Osteocyte (in vitro differentiated cells): Measurements from ENCODE around the gene BTK. TPM values are rescaled to one million over a fixed set of nuclear protein-coding genes. Genes with fewer than 3 reads are reported as not detected.

ENCODE experiments used
- DNase-seq: peaks from one replicate; pipeline ENCODE4 v3.0.0; 2021; ENCODE audit warnings: mixed read lengths; ENCODE audit not compliant: unreplicated experiment; ENCODE audit errors: extremely low spot score
- H3K27ac Mint-ChIP-seq: one replicate; pipeline ENCODE4 v1.8.0; 2021; ENCODE audit warnings: mild to moderate bottlenecking, mixed read lengths; ENCODE audit not compliant: unreplicated experiment
- H3K27me3 Mint-ChIP-seq: one replicate; pipeline ENCODE4 v1.8.0; 2021; ENCODE audit warnings: mixed read lengths; ENCODE audit not compliant: unreplicated experiment
- H3K36me3 Mint-ChIP-seq: one replicate; pipeline ENCODE4 v1.8.0; 2021; ENCODE audit warnings: mixed read lengths; ENCODE audit not compliant: unreplicated experiment
- H3K4me1 Mint-ChIP-seq: one replicate; pipeline ENCODE4 v1.8.0; 2021; ENCODE audit warnings: mixed read lengths; ENCODE audit not compliant: unreplicated experiment
- H3K4me3 Mint-ChIP-seq: one replicate; pipeline ENCODE4 v1.8.0; 2021; ENCODE audit warnings: mild to moderate bottlenecking, moderate library complexity, mixed read lengths; ENCODE audit not compliant: unreplicated experiment
- H3K9me3 Mint-ChIP-seq: one replicate; pipeline ENCODE4 v1.8.0; 2021; ENCODE audit warnings: mixed read lengths; ENCODE audit not compliant: unreplicated experiment
- CTCF ChIP-seq: fragments of 200-600 bp; sonication (generic); IDR thresholded peaks from 2 replicates; pipeline ENCODE4 v1.5.0; 2021; ENCODE audit warnings: antibody characterized with exemption, mild to moderate bottlenecking, moderate library complexity
- long read RNA-seq: library from polyadenylated mRNA; unstranded; transcript quantifications from one replicate; pipeline ENCODE4 v2.0.0, GENCODE V29; 2021
- total RNA-seq: library from RNA; stranded (reverse); gene quantifications from 2 replicates; pipeline ENCODE4 v1.2.1, GENCODE V29; 2021

The BTK gene
- not detected in 2 replicates for total RNA-seq
- long read RNA-seq, result 0 reads

GRCh38 chrX:101385795-101386541 is at the start of gene BTK:
Gene BTK (minus strand): TSS chrX:101386191. CDS start chrX:101375284, 10,907 bp downstream.
- Mint-ChIP-seq H3K27me3 (no peaks in the 10 kb centered on the region), H3K36me3 (no peaks in the 10 kb centered on the region), H3K4me3 (no peak within 1 kb of the TSS), H3K4me1 (no peaks in the 10 kb centered on the region), H3K27ac (no peak within 1 kb of the TSS), H3K9me3 (no peaks in the 10 kb centered on the region)
- DNase-seq, result no peak
- no peak for TF ChIP-seq CTCF

- Mint-ChIP-seq H3K27ac (peak overlapping the region; percentile 59), H3K9me3 (peaks cover 12% of the 10 kb centered on the region), H3K27me3 (no peaks in the 10 kb centered on the region), H3K4me1 (peaks cover 15% of the 10 kb centered on the region), H3K4me3 (no peak overlapping the region), H3K36me3 (peaks cover 23% of the 10 kb centered on the region)
- no peak for DNase-seq
- no peak for TF ChIP-seq CTCF
Measured at GRCh38 chrX:101430457-101431078, 44.6 kb upstream of the BTK start.

DNA sequence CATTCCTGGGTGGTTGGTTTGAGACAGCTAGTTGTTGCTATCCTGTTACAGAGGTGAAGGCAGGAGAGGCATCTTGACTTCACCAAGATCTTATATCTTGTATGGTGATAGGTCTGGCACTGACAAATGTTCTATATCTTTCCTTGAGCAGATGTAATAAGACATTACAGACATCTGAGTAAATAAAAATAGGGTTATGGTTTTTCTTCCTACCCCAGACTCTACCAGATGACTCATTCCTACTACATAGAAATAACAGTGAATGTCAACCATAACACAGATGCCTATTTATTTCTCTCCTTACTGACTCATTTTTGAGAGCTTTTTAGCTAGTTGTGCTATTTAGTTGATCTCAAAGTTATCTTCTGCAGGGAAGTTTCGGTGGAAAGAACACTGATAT is 43.9 kb upstream of the BTK start:
- peaks cover 26% of the 10 kb centered on the region for H3K36me3 Mint-ChIP-seq
- TF ChIP-seq CTCF, result no peak
- peaks cover 14% of the 10 kb centered on the region for H3K9me3 Mint-ChIP-seq
- H3K27ac Mint-ChIP-seq, result peak overlapping the region; percentile 59
- no peaks in the 10 kb centered on the region for H3K27me3 Mint-ChIP-seq
- no peak for DNase-seq
- no peak overlapping the region for H3K4me3 Mint-ChIP-seq
- peaks cover 15% of the 10 kb centered on the region for H3K4me1 Mint-ChIP-seq

GRCh38 chrX:101427954-101428353 is 42.0 kb upstream of the BTK start:
- H3K27ac Mint-ChIP-seq, result no peak overlapping the region
- H3K27me3 Mint-ChIP-seq, result no peaks in the 10 kb centered on the region
- H3K9me3 Mint-ChIP-seq, result peaks cover 16% of the 10 kb centered on the region
- peaks cover 28% of the 10 kb centered on the region for H3K36me3 Mint-ChIP-seq
- DNase-seq, result no peak
- H3K4me3 Mint-ChIP-seq, result no peak overlapping the region
- TF ChIP-seq CTCF, result no peak
- H3K4me1 Mint-ChIP-seq, result peaks cover 15% of the 10 kb centered on the region

DNA sequence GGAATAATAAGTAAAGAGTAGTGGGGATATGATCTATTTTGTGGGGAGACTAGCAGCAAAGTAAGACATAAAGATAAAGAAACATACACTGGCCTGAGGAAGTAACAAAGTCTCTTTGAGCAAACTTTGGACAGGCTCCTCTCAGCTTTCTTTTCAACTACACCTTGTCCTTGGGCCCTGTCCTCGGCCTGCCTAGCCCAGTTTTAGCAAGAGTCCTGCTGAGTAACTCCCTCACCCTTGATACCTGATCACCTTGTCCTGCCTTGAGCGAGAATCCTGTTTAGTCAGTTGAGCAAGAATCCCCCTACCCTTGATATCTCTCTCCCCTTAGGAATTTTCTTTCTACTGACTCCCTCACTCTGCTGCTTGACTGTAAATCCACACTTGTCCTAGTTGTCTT is 33.5 kb upstream of the BTK start:
- Mint-ChIP-seq H3K27ac (peak overlapping the region; percentile 99), H3K4me3 (peak overlapping the region; percentile 94), H3K9me3 (peaks cover 4% of the 10 kb centered on the region), H3K36me3 (peaks cover 7% of the 10 kb centered on the region), H3K4me1 (peaks cover 18% of the 10 kb centered on the region), H3K27me3 (no peaks in the 10 kb centered on the region)
- no peak for TF ChIP-seq CTCF
- no peak for DNase-seq
